Right lung (tissue), 5 donors: ENCODE data around the gene SNRNP70. TPM values are rescaled to one million over a fixed set of nuclear protein-coding genes. Genes with fewer than 3 reads are reported as not detected.
"Not testable (repeated sequence)": the region's sequence is repeated elsewhere in the genome, so short reads cannot be mapped to it uniquely, and the experiment has no call there.

Experiments used
- DNase-seq, 2 donors: peaks; one replicate each; pipeline ENCODE4 v3.0.0-alpha.2; 2013
- polyA plus RNA-seq, 5 donors: library from polyadenylated mRNA; unstranded; fragments of 120-200 nt; gene quantifications; one replicate each; pipeline versions ENCODE4 v1.2.1 to v1.2.3, GENCODE V29; 2013; ENCODE audit warnings: inconsistent platforms in 1 of 5, low replicate concordance in 1 of 5; ENCODE audit not compliant: insufficient read length in 5 of 5, insufficient read depth in 1 of 5

Gene SNRNP70
- polyA plus RNA-seq, 5 donors = 292 to 376 (median 365) TPM

GRCh38 chr19:49117677-49118564 lies 32.7 kb downstream of the SNRNP70 start:
- no peak for DNase-seq

- DNase-seq = peak; percentile 92 to 93
Measured at GRCh38 chr19:49118565-49119410, 33.5 kb downstream of the SNRNP70 start, which contains the start of gene C19orf73. C19orf73 (minus strand) TSS chr19:49119143; CDS start chr19:49119022, 121 bp downstream.

- peak in 1 of 2 donors; percentile 57 for DNase-seq
Measured at GRCh38 chr19:49119411-49120324, 34.4 kb downstream of the SNRNP70 start, which contains the start of gene PPFIA3. PPFIA3 (plus strand) TSS chr19:49119544; CDS start chr19:49127874, 8,330 bp downstream.

- DNase-seq = no peak
Measured at GRCh38 chr19:49120325-49120683, 35.1 kb downstream of the SNRNP70 start.

GRCh38 chr19:49120868-49121267 lies 35.6 kb downstream of the SNRNP70 start:
- DNase-seq = no peak

GRCh38 chr19:49121841-49122240 lies 36.6 kb downstream of the SNRNP70 start:
- DNase-seq = not testable (repeated sequence)

- DNase-seq = not testable (repeated sequence)
Measured at GRCh38 chr19:49123285-49123684, 38.0 kb downstream of the SNRNP70 start.

GRCh38 chr19:49125025-49125731 lies 39.9 kb downstream of the SNRNP70 start:
- no peak for DNase-seq

GRCh38 chr19:49126575-49126974 lies 41.3 kb downstream of the SNRNP70 start:
- no peak for DNase-seq

GRCh38 chr19:49127225-49127624 lies 42.0 kb downstream of the SNRNP70 start:
- not testable (repeated sequence) for DNase-seq

GRCh38 chr19:49127674-49128544 lies 42.7 kb downstream of the SNRNP70 start:
- peak; percentile 95 to 96 for DNase-seq

- DNase-seq = no peak
Measured at GRCh38 chr19:49128545-49129237, 43.4 kb downstream of the SNRNP70 start.

- DNase-seq = no peak
Measured at GRCh38 chr19:49129238-49129583, 44.0 kb downstream of the SNRNP70 start.

- DNase-seq = no peak
Measured at GRCh38 chr19:49130325-49130724, 45.1 kb downstream of the SNRNP70 start.

- DNase-seq = no peak
Measured at GRCh38 chr19:49132974-49133609, 47.8 kb downstream of the SNRNP70 start.

GRCh38 chr19:49133621-49134454 lies 48.6 kb downstream of the SNRNP70 start:
- DNase-seq = no peak

GRCh38 chr19:49135686-49136085 lies 50.4 kb downstream of the SNRNP70 start:
- no peak for DNase-seq

- DNase-seq = no peak
Measured at GRCh38 chr19:49136771-49137171, 51.5 kb downstream of the SNRNP70 start.
